ENCODE measurements around the gene HELLS. TPM values are rescaled to one million over a fixed set of nuclear protein-coding genes. Genes with fewer than 3 reads are reported as not detected.
"Not testable (repeated sequence)": the region's sequence is repeated elsewhere in the genome, so short reads cannot be mapped to it uniquely, and the experiment has no call there.

The HELLS gene
- total RNA-seq, 1 experiment from 2014 or later = 64.4 TPM

DNA sequence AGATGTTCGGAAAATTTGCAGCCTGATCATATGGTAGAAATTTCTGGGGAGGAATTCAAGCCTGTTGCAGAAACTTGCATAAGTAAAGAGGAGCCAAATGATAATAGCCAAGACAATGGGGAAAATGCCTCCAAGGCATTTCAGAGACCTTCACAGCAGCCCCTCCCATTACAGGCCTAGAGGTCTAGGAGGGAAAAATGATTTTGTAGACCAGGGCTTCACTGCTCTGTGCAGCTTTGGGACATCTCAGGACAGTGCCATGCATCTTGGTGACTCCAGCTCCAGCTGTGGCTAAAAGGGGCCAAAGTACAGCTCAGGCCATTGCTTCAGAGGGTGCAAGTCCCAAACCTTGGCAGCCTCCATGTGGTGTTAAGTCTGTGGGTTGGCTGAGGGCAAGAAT, 87.4 kb downstream of the HELLS start:
- TF ChIP-seq, protein P1, sequence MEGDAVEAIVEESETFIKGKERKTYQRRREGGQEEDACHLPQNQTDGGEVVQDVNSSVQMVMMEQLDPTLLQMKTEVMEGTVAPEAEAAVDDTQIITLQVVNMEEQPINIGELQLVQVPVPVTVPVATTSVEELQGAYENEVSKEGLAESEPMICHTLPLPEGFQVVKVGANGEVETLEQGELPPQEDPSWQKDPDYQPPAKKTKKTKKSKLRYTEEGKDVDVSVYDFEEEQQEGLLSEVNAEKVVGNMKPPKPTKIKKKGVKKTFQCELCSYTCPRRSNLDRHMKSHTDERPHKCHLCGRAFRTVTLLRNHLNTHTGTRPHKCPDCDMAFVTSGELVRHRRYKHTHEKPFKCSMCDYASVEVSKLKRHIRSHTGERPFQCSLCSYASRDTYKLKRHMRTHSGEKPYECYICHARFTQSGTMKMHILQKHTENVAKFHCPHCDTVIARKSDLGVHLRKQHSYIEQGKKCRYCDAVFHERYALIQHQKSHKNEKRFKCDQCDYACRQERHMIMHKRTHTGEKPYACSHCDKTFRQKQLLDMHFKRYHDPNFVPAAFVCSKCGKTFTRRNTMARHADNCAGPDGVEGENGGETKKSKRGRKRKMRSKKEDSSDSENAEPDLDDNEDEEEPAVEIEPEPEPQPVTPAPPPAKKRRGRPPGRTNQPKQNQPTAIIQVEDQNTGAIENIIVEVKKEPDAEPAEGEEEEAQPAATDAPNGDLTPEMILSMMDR (conservative IDR thresholded peaks at IDR 0.05) = no peak
- no peak for TF ChIP-seq EZH2 (IDR thresholded peaks at IDR 0.05; ENCODE audit: low read depth)
- H3K36me3 ChIP-seq (ENCODE audit: low read depth) = no peaks in the 10 kb centered on the region
- H3K9me3 ChIP-seq (ENCODE audit: insufficient read depth, low read depth) = no peaks in the 10 kb centered on the region
- no peaks in the 10 kb centered on the region for H4K20me1 ChIP-seq (ENCODE audit: insufficient read depth)
- CTCF ChIA-PET = no interaction called here
- H3K27me3 ChIP-seq (ENCODE audit: insufficient read depth, low read depth) = no peaks in the 10 kb centered on the region
- no peaks in the 10 kb centered on the region for H3K79me2 ChIP-seq (ENCODE audit: low read depth)
- BruUV-seq (replicated peaks) = no TSS peak
- H2AFZ ChIP-seq = no peak overlapping the region
- no peak for DNase-seq
- no peak overlapping the region for H3K4me3 ChIP-seq
- POLR2A ChIA-PET (ENCODE audit: unreplicated experiment) = no interaction called here
- H3K4me2 ChIP-seq = no peak overlapping the region
- intact Hi-C loops (cut with micrococcal nuclease; ENCODE audit: unreplicated experiment) = loop anchor here (5.0 kb wide), 1 partner anchor 549 kb away; no protein-coding TSS in a partner anchor
- H3K27ac ChIP-seq = no peak overlapping the region
- no peaks in the 10 kb centered on the region for H3K4me1 ChIP-seq (replicated peaks; ENCODE audit: insufficient read depth)
- no peaks in the 10 kb centered on the region for H3K9me2 ChIP-seq (ENCODE audit: insufficient read depth)
- H3F3A ChIP-seq (ENCODE audit: insufficient read depth, low read depth) = no peaks in the 10 kb centered on the region

DNA sequence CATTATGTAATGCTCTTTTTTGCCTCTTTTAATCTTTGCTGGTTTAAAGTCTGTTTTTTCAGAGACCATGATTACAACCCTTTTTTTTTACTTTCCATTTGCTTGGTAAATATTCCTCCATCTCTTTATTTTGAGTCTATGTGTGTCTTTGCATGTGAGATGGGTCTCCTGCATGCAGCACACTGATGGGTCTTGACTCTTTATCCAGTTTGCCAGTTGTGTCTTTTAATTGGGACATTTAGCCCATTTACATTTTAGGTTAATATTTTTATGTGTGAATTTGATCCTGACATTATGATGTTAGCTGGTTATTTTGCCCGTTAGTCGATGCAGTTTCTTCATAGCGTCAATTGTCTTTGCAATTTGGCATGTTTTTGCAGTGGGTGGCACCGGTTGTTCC, 92.5 kb downstream of the HELLS start:
- BruUV-seq (replicated peaks); H3K4me3 ChIP-seq; H3K9me2 ChIP-seq (ENCODE audit: insufficient read depth); H3K36me3 ChIP-seq (ENCODE audit: low read depth); H4K20me1 ChIP-seq (ENCODE audit: insufficient read depth); intact Hi-C loops (cut with micrococcal nuclease; ENCODE audit: unreplicated experiment); H2AFZ ChIP-seq; H3F3A ChIP-seq (ENCODE audit: insufficient read depth, low read depth); DNase-seq; H3K4me1 ChIP-seq (replicated peaks; ENCODE audit: insufficient read depth); H3K27me3 ChIP-seq (ENCODE audit: insufficient read depth, low read depth); CTCF ChIA-PET; POLR2A ChIA-PET (ENCODE audit: unreplicated experiment); H3K27ac ChIP-seq; H3K9me3 ChIP-seq (ENCODE audit: insufficient read depth, low read depth); H3K79me2 ChIP-seq (ENCODE audit: low read depth); H3K4me2 ChIP-seq: not testable (repeated sequence)

DNA sequence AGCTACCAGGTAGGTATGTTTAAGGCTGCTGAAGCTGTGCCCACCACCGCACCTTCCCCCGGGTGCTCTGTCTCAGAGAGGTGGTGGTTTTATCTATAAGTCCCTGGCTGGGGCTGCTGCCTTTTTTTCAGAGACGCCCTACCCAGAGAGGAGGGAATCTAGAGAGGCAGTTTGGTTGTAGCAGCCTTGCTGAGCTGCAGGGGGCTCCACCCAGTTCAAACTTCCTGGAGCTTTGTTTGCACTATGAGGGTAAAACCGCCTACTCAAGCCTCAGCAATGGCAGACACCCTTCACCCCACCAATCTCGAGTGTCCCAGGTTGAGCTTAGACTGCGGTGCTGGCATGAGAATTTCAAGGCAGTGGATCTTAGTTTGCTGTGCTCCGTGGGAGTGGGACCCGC, 94.3 kb downstream of the HELLS start:
- no peaks in the 10 kb centered on the region for H4K20me1 ChIP-seq (ENCODE audit: insufficient read depth)
- no peak overlapping the region for H3K4me3 ChIP-seq
- no peaks in the 10 kb centered on the region for H3K9me2 ChIP-seq (ENCODE audit: insufficient read depth)
- no peaks in the 10 kb centered on the region for H3K36me3 ChIP-seq (ENCODE audit: low read depth)
- no peak overlapping the region for H2AFZ ChIP-seq
- H3K4me2 ChIP-seq = no peak overlapping the region
- H3K79me2 ChIP-seq (ENCODE audit: low read depth) = no peaks in the 10 kb centered on the region
- no peak for TF ChIP-seq EZH2 (IDR thresholded peaks at IDR 0.05; ENCODE audit: low read depth)
- TF ChIP-seq, protein P1 (conservative IDR thresholded peaks at IDR 0.05) = no peak
- ChIA-PET POLR2A (ENCODE audit: unreplicated experiment) (no interaction called here), CTCF (no interaction called here)
- intact Hi-C loops (cut with micrococcal nuclease; ENCODE audit: unreplicated experiment) = no loop called here
- H3K9me3 ChIP-seq (ENCODE audit: insufficient read depth, low read depth) = no peaks in the 10 kb centered on the region
- no peak for DNase-seq
- no peak overlapping the region for H3K27ac ChIP-seq
- no peaks in the 10 kb centered on the region for H3K4me1 ChIP-seq (replicated peaks; ENCODE audit: insufficient read depth)
- no peaks in the 10 kb centered on the region for H3F3A ChIP-seq (ENCODE audit: insufficient read depth, low read depth)
- no peaks in the 10 kb centered on the region for H3K27me3 ChIP-seq (ENCODE audit: insufficient read depth, low read depth)
- BruUV-seq (replicated peaks) = no TSS peak

DNA sequence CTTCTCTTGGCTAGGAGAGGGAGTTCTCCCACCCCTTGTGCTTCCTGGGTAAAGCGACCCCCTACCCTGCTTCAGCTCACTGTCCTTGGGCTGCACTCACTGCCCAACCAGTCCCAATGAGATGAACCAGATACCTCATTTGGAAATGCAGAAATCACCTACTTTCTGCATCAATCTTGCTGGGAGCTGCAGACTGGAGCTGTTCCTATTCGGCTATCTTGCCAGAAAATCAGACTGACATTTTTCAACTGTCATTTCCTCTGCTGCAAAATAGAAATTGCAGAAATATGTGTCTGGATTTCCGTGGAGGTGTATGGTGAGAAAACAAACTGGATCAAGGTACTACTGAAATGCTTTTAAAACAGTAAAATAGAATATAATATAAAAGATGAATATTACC, 95.0 kb downstream of the HELLS start:
- DNase-seq = no peak
- no TSS peak for BruUV-seq (replicated peaks)
- Histone ChIP-seq H3K79me2 (ENCODE audit: low read depth) (no peaks in the 10 kb centered on the region), H3K4me2 (no peak overlapping the region), H2AFZ (no peak overlapping the region), H3K27me3 (ENCODE audit: insufficient read depth, low read depth) (no peaks in the 10 kb centered on the region), H3K9me2 (ENCODE audit: insufficient read depth) (no peaks in the 10 kb centered on the region), H3F3A (ENCODE audit: insufficient read depth, low read depth) (no peaks in the 10 kb centered on the region), H3K9me3 (ENCODE audit: insufficient read depth, low read depth) (no peaks in the 10 kb centered on the region), H3K4me1 (replicated peaks; ENCODE audit: insufficient read depth) (no peaks in the 10 kb centered on the region), H3K27ac (no peak overlapping the region), H3K36me3 (ENCODE audit: low read depth) (no peaks in the 10 kb centered on the region), H3K4me3 (no peak overlapping the region), H4K20me1 (ENCODE audit: insufficient read depth) (no peaks in the 10 kb centered on the region)
- CTCF ChIA-PET = no interaction called here
- TF ChIP-seq, protein P1 (conservative IDR thresholded peaks at IDR 0.05) = no peak
- intact Hi-C loops (cut with micrococcal nuclease; ENCODE audit: unreplicated experiment) = no loop called here
- POLR2A ChIA-PET (ENCODE audit: unreplicated experiment) = no interaction called here

Data from PC-9 (cell line).